HUDEP-2 (cell line): Measurements from ENCODE around the gene MAD2L1BP.
A peak's percentile ranks its signal among the peaks of the same experiment; 100 is the strongest.

Experiments used
- DNase-seq, 76 experiments: peaks; one replicate each; lab custom pipeline; 2025; ENCODE audit not compliant: unreplicated experiment in 76 of 76; lab: John Stamatoyannopoulos, UW

MAD2L1BP gene

GRCh38 chr6:43665376-43665775 lies 29.7 kb downstream of the MAD2L1BP start:
- DNase-seq = no peak

DNA sequence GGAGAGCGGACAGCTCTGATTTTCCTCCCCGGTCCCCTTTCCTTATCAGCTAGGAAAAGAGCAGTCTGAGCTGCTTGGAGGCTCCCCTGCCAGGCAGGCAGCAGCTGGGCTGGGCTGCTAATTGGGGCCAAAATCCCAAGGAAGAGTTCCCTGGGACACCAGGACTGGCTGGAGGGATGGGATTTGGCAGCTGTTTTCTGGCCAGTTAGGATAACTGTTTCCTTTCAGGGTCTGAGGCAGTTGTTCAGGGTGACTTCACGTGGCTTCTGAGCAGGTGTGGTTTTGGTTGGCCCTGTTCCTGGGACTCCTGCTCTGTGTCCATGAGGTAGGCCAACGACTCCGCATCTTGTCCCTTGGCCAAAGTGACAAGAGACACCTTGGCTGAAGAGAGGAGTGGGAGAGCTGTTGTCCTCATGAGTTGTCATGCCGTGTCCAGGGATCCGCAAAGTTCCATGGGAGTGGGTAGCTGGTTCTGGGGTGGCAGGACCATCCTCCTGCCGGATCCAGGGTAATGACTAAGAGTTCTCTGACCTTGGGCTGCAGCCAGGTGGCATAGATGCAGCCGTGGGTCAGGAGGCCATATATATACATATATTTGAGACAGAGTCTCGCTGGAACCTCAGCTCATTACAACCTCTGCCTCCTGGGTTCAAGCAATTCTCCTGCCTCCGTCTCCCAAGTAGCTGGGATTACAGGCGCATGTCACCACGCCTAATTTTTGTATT lies 30.7 kb downstream of the MAD2L1BP start:
- no peak for DNase-seq

DNA sequence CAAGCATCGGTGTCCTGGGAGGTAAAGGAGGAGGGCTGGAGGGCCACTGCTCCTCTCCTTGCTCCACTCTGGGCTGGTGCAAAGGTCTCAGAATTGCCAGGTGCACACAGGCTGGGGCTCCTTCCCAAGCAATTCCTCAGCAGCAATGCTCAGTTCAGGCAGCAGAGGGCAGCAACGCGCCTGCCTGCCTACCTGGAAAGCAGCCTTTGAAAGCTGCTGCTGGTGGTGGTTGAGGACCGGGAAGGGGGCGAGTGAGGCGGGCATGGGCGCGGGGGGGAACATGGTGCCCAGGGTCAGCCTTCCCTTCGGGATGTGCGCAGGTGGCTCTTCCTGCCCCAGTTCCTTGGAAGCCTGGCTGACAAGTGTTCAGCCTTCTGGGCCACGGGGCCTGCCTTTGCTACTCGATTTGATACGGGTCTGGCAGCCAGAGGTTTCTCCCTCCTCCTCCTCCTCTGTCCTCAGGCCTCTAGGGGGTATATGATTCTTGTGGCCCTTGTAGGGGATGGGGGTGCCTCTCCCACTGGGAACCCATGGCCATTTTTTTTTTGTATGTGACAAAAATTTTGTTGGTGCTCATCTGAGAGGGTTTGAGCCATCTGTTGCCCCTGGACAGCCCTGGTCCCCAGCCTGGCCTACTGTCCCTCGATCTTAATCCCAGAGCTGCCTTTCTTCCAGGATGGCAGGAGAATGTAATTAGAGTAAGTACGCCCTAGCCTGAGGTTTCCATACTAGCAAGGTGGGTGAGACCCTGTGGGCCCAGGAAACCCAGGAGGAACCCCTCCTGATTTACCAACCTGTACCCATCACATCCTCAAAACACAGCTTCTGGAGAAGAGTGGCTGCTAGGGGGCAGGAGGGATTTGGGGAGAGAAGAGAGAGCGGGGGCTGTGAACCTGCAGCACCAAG lies 31.9 kb downstream of the MAD2L1BP start:
- DNase-seq = peak in 70 of 76 experiments; percentile 23 to 97 (median 68)

GRCh38 chr6:43668151-43669028 lies 32.8 kb downstream of the MAD2L1BP start:
- peak in 74 of 76 experiments; percentile 41 to 90 (median 77) for DNase-seq

GRCh38 chr6:43669050-43669921 lies 33.6 kb downstream of the MAD2L1BP start:
- peak in 2 of 76 experiments; percentile 24 to 46 for DNase-seq

DNA sequence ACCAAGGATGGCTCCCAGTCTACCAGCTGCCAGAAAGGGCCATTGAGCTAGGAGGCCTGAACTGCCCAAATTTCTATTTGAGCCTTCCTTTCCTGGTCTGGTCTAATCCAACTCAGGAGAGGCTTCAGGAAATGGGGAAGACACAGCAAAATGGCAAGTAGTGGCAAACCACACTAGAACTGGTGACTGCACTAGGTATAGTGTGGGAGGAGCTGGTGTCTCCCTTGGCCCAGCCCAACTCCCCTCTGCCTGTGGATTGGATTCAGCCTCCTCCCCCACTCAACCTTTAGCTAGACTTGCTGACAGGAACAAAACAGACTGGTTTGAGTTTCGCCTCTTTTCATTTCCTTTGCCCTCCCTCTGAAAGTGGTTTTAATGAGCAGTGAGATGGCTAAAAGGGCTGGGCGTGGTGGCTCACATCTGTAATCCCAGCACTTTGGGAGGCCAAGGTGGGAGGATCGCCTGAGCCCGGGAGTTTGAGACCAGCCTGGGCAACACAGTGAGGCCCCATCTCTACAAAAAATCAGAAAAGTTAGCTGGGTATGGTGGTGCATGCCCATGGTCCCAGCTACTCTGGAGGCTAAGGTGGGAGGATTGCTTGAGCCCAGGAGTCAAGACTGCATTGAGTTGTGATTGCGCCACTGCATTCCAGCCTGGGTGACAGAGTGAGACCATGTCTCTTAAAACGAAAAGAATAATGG lies 34.4 kb downstream of the MAD2L1BP start:
- peak in 20 of 76 experiments; percentile 8 to 57 (median 34) for DNase-seq

GRCh38 chr6:43670623-43670986 lies 35.0 kb downstream of the MAD2L1BP start:
- no peak for DNase-seq

DNA sequence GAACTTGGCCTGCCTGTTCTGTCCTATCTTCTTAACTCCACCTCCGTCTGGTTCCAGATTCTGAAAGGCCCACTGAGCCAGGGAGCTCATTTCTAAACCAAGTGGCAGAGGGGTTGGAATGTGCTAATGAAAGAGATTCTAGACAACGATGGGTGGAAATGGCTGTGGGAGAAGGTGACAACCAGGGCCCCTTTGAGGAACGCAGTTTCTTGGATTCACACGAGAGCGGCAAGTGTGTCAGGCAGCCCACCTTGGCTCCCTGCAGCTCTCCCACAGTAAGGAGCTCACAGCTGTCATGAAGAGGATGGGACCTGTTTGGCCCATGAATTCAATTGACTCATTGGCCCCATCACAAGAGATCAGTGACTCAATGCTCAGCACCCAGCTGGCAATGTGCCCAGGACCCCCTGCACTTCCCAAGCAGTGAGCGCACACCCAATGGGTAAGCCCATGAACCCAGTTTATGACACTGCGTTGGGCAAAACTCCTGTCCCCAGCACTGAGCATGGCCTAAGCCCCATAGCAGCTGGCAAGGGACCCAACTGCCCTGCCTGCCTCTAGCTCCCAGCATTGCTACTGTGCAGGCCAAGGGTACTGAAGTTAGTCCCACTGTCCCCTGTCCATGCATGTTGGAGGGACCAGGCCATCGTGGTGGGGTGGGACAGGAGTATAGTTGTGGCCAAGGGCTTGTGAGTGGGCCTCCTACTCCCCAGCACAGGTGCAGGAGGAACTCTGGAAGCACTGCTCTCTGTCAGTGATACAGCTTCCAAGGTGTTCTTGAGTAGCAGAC lies 35.6 kb downstream of the MAD2L1BP start:
- DNase-seq = peak in 1 of 76 experiments; percentile 4

DNA sequence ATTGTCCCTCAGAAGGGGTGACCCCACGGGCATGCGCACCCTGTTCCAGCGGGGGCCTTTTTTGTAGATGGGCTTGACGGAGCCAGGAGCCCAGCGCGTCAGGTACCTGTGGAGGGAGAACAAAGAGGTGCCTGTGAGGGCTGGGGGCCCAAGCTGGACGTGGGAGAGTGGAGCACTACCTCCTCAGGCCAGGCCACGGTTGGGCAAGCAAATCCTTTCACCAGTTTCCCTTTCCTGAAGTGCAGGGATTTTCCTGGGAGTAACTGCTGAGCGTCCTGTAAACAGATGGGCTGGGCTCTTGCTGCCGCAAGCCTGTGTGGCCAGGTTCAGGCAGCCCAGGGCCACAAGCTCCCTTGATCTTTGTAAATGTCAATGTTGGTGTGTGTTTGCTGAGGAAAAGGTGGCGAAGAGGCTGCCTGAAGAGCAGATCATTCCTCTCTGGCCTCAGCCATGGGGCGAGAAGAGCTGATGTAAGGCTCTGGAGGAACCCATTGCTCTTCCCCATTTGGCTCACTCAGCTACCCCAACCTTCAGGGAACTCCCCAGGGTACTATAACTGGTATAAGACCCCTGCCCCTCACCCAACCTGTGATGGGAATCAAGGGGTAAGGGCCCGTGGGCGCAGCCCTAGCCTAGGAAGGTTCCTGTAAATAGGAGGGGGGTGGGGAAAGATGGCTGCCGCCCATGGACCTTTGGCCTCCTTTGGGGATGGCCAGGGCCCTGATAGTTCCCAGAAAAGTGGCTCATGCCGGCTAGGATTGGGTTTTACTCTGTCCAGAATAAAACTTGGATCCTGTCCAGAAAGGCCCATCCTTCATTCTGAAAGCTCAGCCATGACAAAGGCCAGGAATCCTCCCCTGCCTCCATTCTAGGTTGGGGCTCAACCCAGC lies 36.4 kb downstream of the MAD2L1BP start:
- DNase-seq = no peak

DNA sequence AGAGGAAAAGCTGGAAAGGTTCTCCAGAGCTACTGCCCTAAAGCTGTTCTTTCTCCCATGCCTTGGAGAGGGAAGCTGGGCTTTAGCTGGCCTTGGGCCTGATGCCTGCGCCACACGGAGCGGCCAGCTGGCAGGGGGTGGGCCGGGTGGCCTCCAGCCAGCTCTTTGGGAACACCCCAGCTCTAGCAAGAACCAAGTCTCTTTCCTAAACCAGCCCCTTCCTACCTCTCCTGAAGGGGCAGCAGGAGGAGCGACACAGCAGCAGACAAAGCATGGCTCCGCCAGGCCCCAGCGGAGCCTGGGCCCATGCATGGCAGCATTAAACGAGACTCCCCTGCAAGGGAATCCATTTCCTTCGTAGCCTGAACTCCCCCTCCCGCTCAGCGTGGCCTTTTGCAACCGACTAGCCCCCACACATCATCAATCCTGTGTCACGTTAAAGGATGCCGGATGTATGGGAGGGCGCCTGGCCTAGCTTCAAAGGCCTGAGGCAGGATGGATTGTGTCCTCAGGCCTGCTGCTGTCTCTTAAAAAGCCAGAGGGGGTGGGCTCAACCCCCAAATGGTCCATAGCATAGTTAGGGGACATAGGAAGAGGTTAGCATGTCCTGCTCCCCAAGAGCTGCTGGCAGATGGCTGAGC lies 37.9 kb downstream of the MAD2L1BP start:
- DNase-seq = no peak

GRCh38 chr6:43674291-43674690 lies 38.7 kb downstream of the MAD2L1BP start:
- DNase-seq = no peak

GRCh38 chr6:43674921-43675320 lies 39.3 kb downstream of the MAD2L1BP start:
- no peak for DNase-seq

- no peak for DNase-seq
Observed at GRCh38 chr6:43676962-43677606, 41.4 kb downstream of the MAD2L1BP start.

DNA sequence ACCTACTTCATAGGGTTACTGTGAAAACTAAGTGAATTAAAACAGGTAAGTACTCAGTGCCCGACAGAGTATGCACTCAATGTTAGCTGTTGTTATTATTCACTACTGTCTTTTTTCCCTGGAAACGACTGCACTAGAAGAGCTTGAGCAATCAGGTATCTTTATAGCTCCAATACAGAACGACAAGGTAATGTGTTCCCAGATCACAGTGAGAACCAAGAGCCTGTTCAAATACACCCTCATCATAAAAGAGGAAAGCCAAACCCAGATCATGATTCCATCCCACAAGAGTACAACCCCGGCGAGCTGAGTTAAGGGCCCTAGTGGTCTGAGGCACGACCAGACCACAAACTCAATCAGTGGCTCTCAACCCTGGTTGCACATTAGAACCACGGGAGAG lies 42.1 kb downstream of the MAD2L1BP start:
- no peak for DNase-seq

- DNase-seq = no peak
Observed at GRCh38 chr6:43678341-43678740, 42.7 kb downstream of the MAD2L1BP start.

DNA sequence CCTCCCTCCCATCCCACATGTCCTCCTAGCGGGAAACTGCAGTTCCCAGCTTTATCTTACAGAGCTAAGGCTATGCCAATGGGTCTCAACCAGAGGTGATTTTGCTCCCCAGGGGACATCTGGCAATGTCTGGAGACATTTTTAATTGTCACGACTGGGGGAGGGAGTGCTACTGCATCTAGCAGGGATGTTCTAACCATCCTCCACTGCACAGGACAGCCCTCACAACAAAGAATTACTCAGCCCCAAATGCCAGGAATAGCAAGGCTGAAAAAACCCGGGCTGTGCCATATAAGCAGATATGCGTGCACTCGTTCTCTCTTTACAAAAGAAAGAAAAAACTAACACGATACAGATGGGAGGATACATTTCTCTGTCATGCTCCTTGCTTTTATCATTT lies 43.4 kb downstream of the MAD2L1BP start:
- DNase-seq = no peak
